ENCODE results near the gene CYP2B6.
"Not testable (repeated sequence)": the region's sequence is repeated elsewhere in the genome, so short reads cannot be mapped to it uniquely, and the experiment has no call there.

CYP2B6 gene

DNA sequence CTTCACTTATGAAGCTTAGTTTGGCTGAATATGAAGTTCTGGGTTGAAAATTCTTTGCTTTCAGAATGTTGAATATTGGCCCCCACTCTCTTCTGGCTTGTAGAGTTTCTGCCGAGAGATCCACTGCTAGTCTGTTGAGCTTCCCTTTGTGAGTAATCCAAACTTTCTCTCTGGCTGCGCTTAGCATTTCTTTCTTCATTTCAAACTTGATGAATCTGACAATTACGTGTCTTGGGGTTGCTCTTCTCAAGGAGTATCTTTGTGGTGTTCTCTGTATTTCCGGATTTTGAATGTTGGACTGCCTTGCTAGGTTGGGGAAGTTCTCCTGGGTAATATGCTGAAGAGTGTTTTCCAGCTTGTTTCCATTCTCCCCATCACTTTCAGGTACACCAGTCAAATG is 21.4 kb upstream of the CYP2B6 start:
- H3K27me3 Mint-ChIP-seq; H3K27ac Mint-ChIP-seq; H3K9me3 Mint-ChIP-seq; H3K4me3 Mint-ChIP-seq; H3K36me3 Mint-ChIP-seq (ENCODE audit: low read depth): not testable (repeated sequence)
- peaks cover 32% of the 10 kb centered on the region for H3K4me1 Mint-ChIP-seq (ENCODE audit: low read depth)

GRCh38 chr19:40970396-40971345 is 20.4 kb upstream of the CYP2B6 start:
- not testable (repeated sequence) for H3K27ac Mint-ChIP-seq; H3K4me3 Mint-ChIP-seq; H3K36me3 Mint-ChIP-seq (ENCODE audit: low read depth); H3K9me3 Mint-ChIP-seq; H3K27me3 Mint-ChIP-seq
- H3K4me1 Mint-ChIP-seq (ENCODE audit: low read depth) = peaks cover 32% of the 10 kb centered on the region

DNA sequence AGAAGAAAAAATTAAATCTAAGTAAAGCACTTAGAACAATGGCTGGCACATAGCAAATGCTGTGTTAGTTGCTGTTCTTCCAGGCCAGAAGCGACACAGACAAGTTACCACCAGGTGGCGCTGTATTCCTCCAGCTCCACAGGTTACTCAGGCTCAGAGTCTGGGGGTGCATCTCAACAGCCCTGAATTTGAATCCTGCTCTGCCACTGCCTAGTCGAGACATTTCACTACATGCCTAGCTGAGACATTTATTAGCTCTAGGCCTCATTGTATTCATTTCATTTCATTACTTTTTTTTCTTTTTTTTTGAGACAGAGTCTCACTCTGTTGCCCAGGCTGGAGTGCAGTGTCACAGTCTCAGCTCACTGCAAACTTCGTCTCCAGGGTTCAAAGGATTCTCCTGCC is 16.4 kb upstream of the CYP2B6 start:
- H3K27me3 Mint-ChIP-seq = peaks cover 3% of the 10 kb centered on the region
- H3K4me3 Mint-ChIP-seq = no peak overlapping the region
- H3K36me3 Mint-ChIP-seq (ENCODE audit: low read depth) = no peaks in the 10 kb centered on the region
- H3K27ac Mint-ChIP-seq = no peak overlapping the region
- no peaks in the 10 kb centered on the region for H3K9me3 Mint-ChIP-seq
- H3K4me1 Mint-ChIP-seq (ENCODE audit: low read depth) = peaks cover 17% of the 10 kb centered on the region

DNA sequence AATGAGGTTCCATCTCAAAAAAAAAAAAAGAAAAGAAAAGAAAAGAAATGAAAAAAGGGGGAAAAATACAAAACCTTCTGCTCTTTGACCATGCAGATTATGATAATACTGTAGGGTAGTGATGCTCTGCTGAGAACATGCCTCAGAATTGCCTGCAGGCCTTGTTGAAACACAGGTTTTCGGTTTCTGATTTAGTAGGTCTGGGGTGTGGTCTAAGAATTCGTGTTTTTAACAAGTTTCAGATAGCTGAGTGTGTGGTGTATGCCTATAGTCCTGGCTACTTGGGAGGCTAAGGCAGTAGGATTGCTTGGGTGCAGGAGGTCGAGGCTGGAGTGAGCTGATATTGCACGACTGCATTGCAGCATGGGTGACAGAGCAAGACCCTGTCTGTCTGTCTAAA is 14.9 kb upstream of the CYP2B6 start:
- H3K4me3 Mint-ChIP-seq = no peak overlapping the region
- H3K36me3 Mint-ChIP-seq (ENCODE audit: low read depth) = no peaks in the 10 kb centered on the region
- no peaks in the 10 kb centered on the region for H3K9me3 Mint-ChIP-seq
- no peak overlapping the region for H3K27ac Mint-ChIP-seq
- H3K27me3 Mint-ChIP-seq = peaks cover 12% of the 10 kb centered on the region
- H3K4me1 Mint-ChIP-seq (ENCODE audit: low read depth) = peaks cover 4% of the 10 kb centered on the region

DNA sequence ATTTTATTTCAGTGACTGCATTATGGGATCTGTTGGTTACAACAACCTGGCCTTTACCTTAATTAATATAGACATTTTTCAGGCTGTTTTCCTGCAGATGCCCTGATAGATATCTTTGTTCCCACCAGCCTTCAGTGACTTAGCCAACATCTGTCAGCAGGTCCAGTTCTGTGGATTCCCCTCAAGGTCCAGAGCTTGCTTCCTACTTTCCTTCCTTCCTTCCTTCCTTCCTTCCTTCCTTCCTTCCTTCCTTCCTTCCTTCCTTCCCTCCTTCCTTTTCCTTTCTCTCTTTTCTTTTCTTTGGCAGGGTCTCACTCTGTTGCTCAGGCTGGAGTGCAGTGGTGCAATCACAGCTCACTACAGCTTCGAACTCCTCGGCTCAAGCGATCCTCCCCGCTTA is 14.4 kb upstream of the CYP2B6 start:
- H3K9me3 Mint-ChIP-seq = no peaks in the 10 kb centered on the region
- H3K4me3 Mint-ChIP-seq = no peak overlapping the region
- no peaks in the 10 kb centered on the region for H3K36me3 Mint-ChIP-seq (ENCODE audit: low read depth)
- H3K27me3 Mint-ChIP-seq = peaks cover 12% of the 10 kb centered on the region
- no peak overlapping the region for H3K27ac Mint-ChIP-seq
- H3K4me1 Mint-ChIP-seq (ENCODE audit: low read depth) = peaks cover 4% of the 10 kb centered on the region

GRCh38 chr19:40979759-40980158 is 11.3 kb upstream of the CYP2B6 start:
- peaks cover 17% of the 10 kb centered on the region for H3K27me3 Mint-ChIP-seq
- H3K36me3 Mint-ChIP-seq (ENCODE audit: low read depth); H3K4me3 Mint-ChIP-seq; H3K4me1 Mint-ChIP-seq (ENCODE audit: low read depth); H3K27ac Mint-ChIP-seq; H3K9me3 Mint-ChIP-seq: not testable (repeated sequence)

GRCh38 chr19:40980743-40981442 is 10.2 kb upstream of the CYP2B6 start:
- H3K27me3 Mint-ChIP-seq = peaks cover 17% of the 10 kb centered on the region
- H3K9me3 Mint-ChIP-seq; H3K27ac Mint-ChIP-seq; H3K4me1 Mint-ChIP-seq (ENCODE audit: low read depth); H3K4me3 Mint-ChIP-seq; H3K36me3 Mint-ChIP-seq (ENCODE audit: low read depth): not testable (repeated sequence)

DNA sequence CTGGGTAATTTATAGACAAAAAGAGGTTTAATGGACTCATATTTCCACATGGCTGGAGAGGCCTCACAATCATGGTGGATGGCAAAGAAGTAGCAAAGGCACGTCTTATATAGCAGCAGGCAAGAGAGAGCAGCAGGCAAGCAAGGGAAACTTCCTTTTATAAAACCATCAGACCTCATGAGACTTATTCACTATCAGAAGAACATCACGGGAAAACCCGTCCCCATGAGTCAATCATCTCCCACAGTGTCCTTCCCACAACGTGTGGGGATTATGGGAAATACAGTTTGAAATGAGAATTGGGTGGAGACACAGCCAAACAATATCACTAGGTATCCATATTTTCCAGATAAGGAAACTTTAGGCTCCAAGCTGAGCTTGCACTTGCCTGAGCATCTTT is 9.5 kb upstream of the CYP2B6 start:
- H3K36me3 Mint-ChIP-seq (ENCODE audit: low read depth) = no peaks in the 10 kb centered on the region
- H3K9me3 Mint-ChIP-seq = no peaks in the 10 kb centered on the region
- H3K27me3 Mint-ChIP-seq = peaks cover 17% of the 10 kb centered on the region
- H3K4me3 Mint-ChIP-seq = no peak overlapping the region
- peaks cover 4% of the 10 kb centered on the region for H3K4me1 Mint-ChIP-seq (ENCODE audit: low read depth)
- H3K27ac Mint-ChIP-seq = no peak overlapping the region

DNA sequence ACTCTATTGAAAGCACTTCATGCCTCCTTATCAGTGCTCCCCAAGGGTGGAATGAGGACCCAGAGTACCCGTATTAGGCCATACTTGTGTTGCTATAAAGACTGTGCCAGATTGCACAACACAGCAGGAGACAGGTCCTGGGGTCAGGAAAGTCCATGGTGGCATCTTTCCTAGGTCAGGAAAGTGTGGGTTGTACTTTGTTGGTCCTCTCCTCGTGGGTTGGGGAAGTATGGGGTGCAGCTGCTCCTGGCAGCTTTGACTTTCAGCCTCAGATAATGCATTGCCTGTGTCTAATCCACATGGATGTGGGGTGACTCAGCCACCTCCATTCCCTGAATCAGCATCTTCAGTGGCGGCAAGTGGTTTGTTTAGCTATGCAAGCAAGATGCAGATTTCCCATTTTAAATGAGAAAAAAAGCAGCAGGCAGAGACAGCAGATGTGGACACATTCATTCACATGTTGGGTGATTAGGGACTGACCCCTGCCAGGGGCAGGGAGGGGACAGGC is 8.4 kb upstream of the CYP2B6 start:
- Mint-ChIP-seq H3K4me1 (ENCODE audit: low read depth) (peaks cover 4% of the 10 kb centered on the region), H3K4me3 (no peak overlapping the region), H3K27ac (no peak overlapping the region), H3K27me3 (peaks cover 17% of the 10 kb centered on the region), H3K36me3 (ENCODE audit: low read depth) (no peaks in the 10 kb centered on the region), H3K9me3 (no peaks in the 10 kb centered on the region)

- Mint-ChIP-seq H3K27me3 (peaks cover 3% of the 10 kb centered on the region), H3K27ac (no peak overlapping the region), H3K4me3 (no peak overlapping the region)
These were observed 1.6 kb upstream of the CYP2B6 start for GRCh38 chr19:40989453-40989852.

DNA sequence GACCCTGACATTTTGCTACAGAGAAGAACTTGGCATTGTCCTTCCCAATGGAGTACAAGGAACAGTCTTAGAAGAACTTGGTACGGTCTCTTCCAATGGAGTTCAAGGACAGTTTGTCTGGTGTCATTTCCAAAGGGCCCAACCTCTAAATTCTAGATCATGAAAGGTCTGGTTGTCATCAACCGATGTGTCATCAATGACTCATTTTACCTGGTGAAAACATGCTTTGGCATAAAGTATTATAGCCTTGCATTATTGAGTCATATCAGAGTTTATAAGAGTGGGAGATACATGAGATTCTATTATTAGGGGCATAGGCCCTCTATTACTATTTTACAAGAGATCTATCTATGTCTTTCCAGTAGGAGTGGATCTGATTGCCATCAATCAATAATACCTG is 4.3 kb downstream of the CYP2B6 start:
- no peak overlapping the region for H3K4me3 Mint-ChIP-seq
- H3K4me1 Mint-ChIP-seq (ENCODE audit: low read depth) = peaks cover 7% of the 10 kb centered on the region
- H3K9me3 Mint-ChIP-seq = no peaks in the 10 kb centered on the region
- H3K36me3 Mint-ChIP-seq (ENCODE audit: low read depth) = no peaks in the 10 kb centered on the region
- no peak overlapping the region for H3K27ac Mint-ChIP-seq
- H3K27me3 Mint-ChIP-seq = peaks cover 5% of the 10 kb centered on the region

More at GRCh38 chr19:40989453-40989852, 1.6 kb upstream of the CYP2B6 start:
- H3K9me3 Mint-ChIP-seq = peaks cover 7% of the 10 kb centered on the region
- H3K36me3 Mint-ChIP-seq (ENCODE audit: low read depth) = no peaks in the 10 kb centered on the region
- H3K4me1 Mint-ChIP-seq (ENCODE audit: low read depth) = no peaks in the 10 kb centered on the region

GRCh38 chr19:40999018-40999417 is 7.9 kb downstream of the CYP2B6 start:
- H3K27ac Mint-ChIP-seq = not testable (repeated sequence)

DNA sequence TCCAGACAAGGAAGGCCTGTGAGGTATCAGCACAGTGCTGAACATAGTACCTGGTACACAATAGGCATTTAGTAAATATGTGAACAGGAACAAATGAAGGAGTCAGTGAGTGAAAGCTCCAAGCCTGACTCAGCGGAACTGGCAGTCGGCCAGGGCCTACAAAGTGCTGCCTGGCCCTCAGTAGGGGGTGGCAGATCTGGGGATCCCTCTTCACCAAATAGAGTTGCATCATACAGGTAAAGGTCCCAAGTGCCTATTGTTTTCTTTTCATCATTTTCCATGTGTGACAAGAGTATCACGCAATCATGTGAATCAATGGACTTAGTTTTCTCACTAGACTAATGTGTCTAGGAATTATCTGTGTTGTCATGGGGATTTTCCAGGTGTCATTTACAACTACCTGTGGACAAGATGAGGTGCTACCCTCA is 9.2 kb downstream of the CYP2B6 start:
- Mint-ChIP-seq H3K27ac (no peak overlapping the region), H3K4me3 (no peak overlapping the region), H3K9me3 (no peaks in the 10 kb centered on the region), H3K36me3 (ENCODE audit: low read depth) (no peaks in the 10 kb centered on the region), H3K27me3 (peaks cover 14% of the 10 kb centered on the region), H3K4me1 (ENCODE audit: low read depth) (peaks cover 5% of the 10 kb centered on the region)

More at GRCh38 chr19:40999018-40999417, 7.9 kb downstream of the CYP2B6 start:
- H3K4me1 Mint-ChIP-seq (ENCODE audit: low read depth); H3K4me3 Mint-ChIP-seq; H3K36me3 Mint-ChIP-seq (ENCODE audit: low read depth); H3K27me3 Mint-ChIP-seq; H3K9me3 Mint-ChIP-seq: not testable (repeated sequence)

GRCh38 chr19:41001243-41001971 is 10.3 kb downstream of the CYP2B6 start:
- H3K4me1 Mint-ChIP-seq (ENCODE audit: low read depth) = no peaks in the 10 kb centered on the region
- H3K9me3 Mint-ChIP-seq = no peaks in the 10 kb centered on the region
- peaks cover 14% of the 10 kb centered on the region for H3K27me3 Mint-ChIP-seq
- H3K27ac Mint-ChIP-seq = no peak overlapping the region
- H3K36me3 Mint-ChIP-seq (ENCODE audit: low read depth) = no peaks in the 10 kb centered on the region
- H3K4me3 Mint-ChIP-seq = no peak overlapping the region

DNA sequence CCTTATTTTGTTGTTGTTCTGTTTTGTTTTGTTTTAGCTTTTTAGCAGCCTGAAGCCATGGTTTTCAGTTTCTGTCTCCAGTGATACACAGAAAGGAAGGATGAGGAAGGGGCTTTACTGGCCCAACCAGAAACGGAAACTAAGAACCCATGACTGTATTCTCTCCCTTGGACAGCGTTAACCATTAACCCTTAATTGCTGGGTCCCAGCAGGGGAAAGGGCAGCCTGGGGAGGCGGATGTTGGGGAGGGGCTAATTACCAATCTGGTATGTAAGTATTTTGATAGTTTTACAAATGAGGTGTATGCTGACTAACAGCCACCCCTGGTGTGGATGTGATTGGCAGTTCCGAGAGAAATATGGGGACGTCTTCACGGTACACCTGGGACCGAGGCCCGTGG is 12.6 kb downstream of the CYP2B6 start:
- H3K27ac Mint-ChIP-seq; H3K9me3 Mint-ChIP-seq; H3K36me3 Mint-ChIP-seq (ENCODE audit: low read depth); H3K4me3 Mint-ChIP-seq; H3K4me1 Mint-ChIP-seq (ENCODE audit: low read depth): not testable (repeated sequence)
- H3K27me3 Mint-ChIP-seq = peaks cover 22% of the 10 kb centered on the region
